ENCODE results near the gene PDZK1IP1. TPM values are rescaled to one million over a fixed set of nuclear protein-coding genes. Genes with fewer than 3 reads are reported as not detected.

PDZK1IP1 gene
- total RNA-seq, 1 donor = 0.43 TPM

DNA sequence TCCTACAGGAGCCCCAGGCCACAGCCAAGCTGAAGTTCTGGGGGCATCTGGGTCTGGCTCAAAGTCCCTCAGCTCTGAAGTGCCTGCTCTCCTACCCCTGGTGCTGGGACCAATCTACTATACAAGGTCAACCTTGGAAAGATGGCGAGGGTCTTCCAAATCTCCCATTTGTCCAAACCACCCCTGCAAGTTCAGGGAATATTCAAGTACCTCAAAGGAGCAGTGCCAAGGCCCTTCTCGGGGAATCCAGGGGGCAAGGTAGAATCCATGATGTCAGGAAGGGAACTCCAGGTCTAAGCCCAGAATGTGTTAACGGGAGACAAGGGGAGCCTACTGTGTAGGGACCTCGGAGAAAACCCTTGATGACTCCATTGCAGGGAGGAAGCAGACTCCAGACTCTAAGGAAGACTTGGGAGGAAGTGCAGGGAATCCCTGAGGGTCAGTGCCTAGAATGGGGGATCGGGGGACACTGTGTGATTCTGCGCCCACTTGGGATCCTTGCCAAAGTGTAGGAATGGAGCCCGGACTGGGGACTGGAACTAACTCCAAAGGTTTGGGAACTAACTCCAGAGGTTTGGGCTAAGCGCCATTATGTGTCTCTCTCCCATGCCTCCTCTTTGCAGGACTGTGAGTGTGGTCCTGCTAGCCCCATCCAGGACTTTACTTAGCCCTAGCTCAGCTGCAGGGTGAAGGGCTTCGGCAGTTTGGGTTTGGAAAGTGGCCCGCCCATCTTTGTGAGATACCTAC is 33.5 kb upstream of the PDZK1IP1 start:
- TF ChIP-seq, protein P1, sequence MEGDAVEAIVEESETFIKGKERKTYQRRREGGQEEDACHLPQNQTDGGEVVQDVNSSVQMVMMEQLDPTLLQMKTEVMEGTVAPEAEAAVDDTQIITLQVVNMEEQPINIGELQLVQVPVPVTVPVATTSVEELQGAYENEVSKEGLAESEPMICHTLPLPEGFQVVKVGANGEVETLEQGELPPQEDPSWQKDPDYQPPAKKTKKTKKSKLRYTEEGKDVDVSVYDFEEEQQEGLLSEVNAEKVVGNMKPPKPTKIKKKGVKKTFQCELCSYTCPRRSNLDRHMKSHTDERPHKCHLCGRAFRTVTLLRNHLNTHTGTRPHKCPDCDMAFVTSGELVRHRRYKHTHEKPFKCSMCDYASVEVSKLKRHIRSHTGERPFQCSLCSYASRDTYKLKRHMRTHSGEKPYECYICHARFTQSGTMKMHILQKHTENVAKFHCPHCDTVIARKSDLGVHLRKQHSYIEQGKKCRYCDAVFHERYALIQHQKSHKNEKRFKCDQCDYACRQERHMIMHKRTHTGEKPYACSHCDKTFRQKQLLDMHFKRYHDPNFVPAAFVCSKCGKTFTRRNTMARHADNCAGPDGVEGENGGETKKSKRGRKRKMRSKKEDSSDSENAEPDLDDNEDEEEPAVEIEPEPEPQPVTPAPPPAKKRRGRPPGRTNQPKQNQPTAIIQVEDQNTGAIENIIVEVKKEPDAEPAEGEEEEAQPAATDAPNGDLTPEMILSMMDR (IDR thresholded peaks at IDR 0.05; ENCODE audit: insufficient read depth, low read depth, low read length) = no peak
- no peak for DNase-seq (ENCODE audit: low read depth)
- no peak overlapping the region for H3K4me3 ChIP-seq (ENCODE audit: low read depth, low read length)

DNA sequence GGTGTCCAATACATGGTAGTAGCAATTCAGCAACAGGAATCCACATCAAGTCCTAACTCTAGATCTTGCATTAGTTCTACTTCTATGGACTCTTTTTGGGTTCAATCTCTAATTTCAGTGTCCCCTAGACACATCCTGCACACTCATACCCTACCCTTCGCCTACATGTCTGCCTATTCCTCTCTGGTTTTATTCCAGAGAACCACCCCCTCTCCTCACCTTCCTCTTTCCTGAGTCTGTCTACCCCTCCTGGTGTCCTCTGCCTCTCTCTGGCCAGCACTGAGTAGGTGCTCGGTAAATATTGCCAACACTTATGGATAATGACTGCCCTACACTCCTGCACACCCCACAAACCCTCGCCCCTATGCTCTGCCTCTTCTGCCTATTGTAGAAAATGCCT is 32.6 kb upstream of the PDZK1IP1 start:
- DNase-seq (ENCODE audit: low read depth) = no peak
- H3K4me3 ChIP-seq (ENCODE audit: low read depth, low read length) = no peak overlapping the region
- TF ChIP-seq, protein P1 (IDR thresholded peaks at IDR 0.05; ENCODE audit: insufficient read depth, low read depth, low read length) = no peak

DNA sequence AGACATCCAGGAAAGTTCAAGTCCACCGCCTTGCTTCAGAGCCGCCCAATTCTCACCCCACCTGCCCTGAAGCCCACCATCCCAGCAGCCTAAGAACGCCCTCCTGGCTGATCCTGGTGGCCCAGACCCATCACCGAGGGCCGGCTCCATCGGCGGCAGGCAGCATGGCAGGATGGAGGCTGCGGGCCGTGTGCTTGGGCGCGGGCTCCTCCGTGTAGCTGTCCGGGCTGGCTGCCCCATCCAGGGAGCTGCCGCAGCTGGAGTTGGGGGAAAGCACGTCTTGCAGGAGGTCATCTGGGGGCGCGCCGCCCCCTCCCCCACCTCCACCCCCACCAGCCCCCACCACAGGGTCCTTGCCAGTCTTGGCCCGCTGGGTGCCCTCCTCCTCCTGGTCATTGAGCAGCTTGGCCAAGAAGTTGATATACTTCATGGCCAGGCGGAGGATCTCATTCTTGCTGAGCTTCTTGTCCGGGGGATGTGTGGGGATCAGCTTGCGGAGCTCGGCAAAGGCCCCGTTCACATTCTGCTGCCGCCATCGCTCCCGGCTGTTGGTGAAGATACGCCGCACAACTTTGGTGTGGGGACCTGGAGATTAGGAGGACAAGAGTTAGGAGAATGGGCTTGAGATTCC is 29.9 kb upstream of the PDZK1IP1 start:
- DNase-seq (ENCODE audit: low read depth) = no peak
- TF ChIP-seq, protein P1 (IDR thresholded peaks at IDR 0.05; ENCODE audit: insufficient read depth, low read depth, low read length) = no peak
- H3K4me3 ChIP-seq (ENCODE audit: low read depth, low read length) = no peak overlapping the region

DNA sequence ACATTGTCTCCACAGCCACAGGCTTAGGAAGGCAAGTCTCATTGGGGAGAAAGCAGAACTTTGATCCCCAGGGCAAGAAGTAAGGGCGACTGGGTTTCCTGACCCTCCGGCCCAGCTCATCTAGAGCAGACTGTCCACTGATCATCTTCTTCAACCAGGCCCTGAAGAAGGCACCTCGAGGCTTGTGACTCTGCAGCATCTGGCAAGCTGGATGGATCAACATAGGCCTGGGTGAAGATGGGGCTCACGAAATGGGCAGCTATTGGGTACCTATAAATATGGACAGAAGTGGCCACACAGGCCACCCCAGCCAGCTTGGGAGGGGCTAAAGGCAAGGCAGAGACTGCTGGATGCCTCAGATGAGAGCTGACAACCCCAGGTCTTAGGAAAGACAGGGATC is 29.2 kb upstream of the PDZK1IP1 start:
- DNase-seq (ENCODE audit: low read depth) = no peak
- TF ChIP-seq, protein P1 (IDR thresholded peaks at IDR 0.05; ENCODE audit: insufficient read depth, low read depth, low read length) = no peak
- H3K4me3 ChIP-seq (ENCODE audit: low read depth, low read length) = no peak overlapping the region

DNA sequence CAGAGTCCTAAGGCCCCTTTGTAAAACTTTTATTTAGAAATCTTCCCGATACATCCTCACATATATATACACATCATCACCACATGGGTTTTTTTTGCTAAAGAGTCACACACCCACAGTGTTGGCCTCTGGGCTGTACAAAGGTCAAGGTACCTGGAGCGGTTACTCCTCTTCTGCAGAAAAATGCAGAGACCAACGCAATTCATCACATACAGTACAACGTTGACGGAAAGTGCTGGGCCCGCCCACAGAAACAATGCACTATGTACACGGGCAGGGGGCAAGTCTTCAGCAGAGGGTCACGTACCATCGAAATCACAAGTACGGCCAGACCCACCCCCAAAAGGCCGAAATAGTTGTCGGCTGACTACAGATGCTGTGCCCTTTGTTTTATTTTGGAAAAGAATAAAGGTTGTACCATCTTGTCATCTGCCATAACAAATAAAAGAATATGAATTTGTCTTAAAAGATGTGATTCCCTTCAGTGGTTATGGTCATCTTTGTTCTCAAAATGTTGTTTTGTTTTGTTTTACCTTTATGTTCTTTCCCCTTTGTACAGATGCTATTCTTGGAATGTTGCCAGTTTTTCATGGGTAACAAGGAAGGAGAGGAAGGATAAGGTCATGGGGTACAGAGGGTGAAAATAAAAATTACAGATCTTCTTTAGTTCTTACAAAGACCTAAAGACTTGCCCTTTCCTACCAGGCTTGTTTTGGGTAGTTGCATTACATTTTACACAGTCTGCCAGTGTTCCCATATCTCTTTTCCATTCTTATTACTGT is 26.6 kb upstream of the PDZK1IP1 start:
- no peak for DNase-seq (ENCODE audit: low read depth)
- H3K4me3 ChIP-seq (ENCODE audit: low read depth, low read length) = no peak overlapping the region
- TF ChIP-seq, protein P1 (IDR thresholded peaks at IDR 0.05; ENCODE audit: insufficient read depth, low read depth, low read length) = no peak

DNA sequence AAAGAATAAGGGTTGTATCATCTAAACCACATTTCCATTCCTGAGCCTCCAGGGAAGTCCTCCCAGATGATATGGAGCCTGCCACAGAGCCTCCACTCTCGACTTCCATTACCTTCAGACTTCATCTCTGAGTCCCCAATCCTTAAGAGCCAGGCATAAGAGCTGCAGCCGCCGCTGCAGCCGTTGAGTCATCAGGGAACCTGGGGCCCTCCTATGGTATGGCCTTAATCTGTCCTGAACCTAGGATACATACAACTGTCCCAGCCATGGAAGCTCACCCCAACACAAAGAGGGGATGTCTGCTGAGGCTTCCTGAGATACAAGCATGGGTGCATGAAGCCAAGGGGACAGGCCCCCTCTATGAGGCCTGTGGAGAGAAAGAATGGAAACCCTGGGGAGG is 25.9 kb upstream of the PDZK1IP1 start:
- DNase-seq (ENCODE audit: low read depth) = no peak
- TF ChIP-seq, protein P1 (IDR thresholded peaks at IDR 0.05; ENCODE audit: insufficient read depth, low read depth, low read length) = no peak
- H3K4me3 ChIP-seq (ENCODE audit: low read depth, low read length) = no peak overlapping the region
